Thyroid gland (tissue), 4 donors: ENCODE results near the gene ZNF180.
"Not testable (repeated sequence)": the region's sequence is repeated elsewhere in the genome, so short reads cannot be mapped to it uniquely, and the experiment has no call there.

ENCODE experiments used
- CTCF ChIP-seq, 6 experiments: fragments of 200-600 bp in 3 of 6; fragments of 450-650 bp in 3 of 6; sonication (generic) in 3 of 6; IDR thresholded peaks; one replicate each; pipeline ENCODE4 v1.5.1; 2016 to 2019; ENCODE audit warnings: antibody characterized with exemption in 6 of 6, mild to moderate bottlenecking in 2 of 6, inconsistent platforms in 1 of 6, moderate library complexity in 1 of 6
- POLR2A ChIP-seq, 2 donors: fragments of 450-650 bp; IDR thresholded peaks; one replicate each; pipeline ENCODE4 v1.6.1; 2017; ENCODE audit warnings: antibody characterized with exemption in 2 of 2, mild to moderate bottlenecking in 2 of 2, moderate library complexity in 1 of 2

GRCh38 chr19:44456016-44456415 lies 44.3 kb downstream of the ZNF180 start:
- TF ChIP-seq POLR2A, CTCF (IDR thresholded peaks at IDR 0.05): not testable (repeated sequence)
